ENCODE data around the gene CCDC68. TPM values are rescaled to one million over a fixed set of nuclear protein-coding genes. Genes with fewer than 3 reads are reported as not detected.

CCDC68 gene
- total RNA-seq, 1 experiment from 2014 or later, result 3.1 TPM

GRCh38 chr18:54914816-54915215 lies 44.4 kb downstream of the CCDC68 start:
- Histone ChIP-seq H3K9ac (ENCODE audit: low read length) (no peak overlapping the region), H3K27ac (ENCODE audit: low read length) (no peak overlapping the region), H3K9me2 (replicated peaks; ENCODE audit: low read length) (no peaks in the 10 kb centered on the region), H3K4me1 (ENCODE audit: insufficient read depth, low read length) (no peaks in the 10 kb centered on the region), H2AFZ (ENCODE audit: low read length) (no peak overlapping the region), H3K79me2 (ENCODE audit: low read length) (no peaks in the 10 kb centered on the region), H4K20me1 (ENCODE audit: low read length) (no peaks in the 10 kb centered on the region), H3K4me2 (ENCODE audit: low read length) (no peak overlapping the region), H3K36me3 (ENCODE audit: low read depth, low read length) (no peaks in the 10 kb centered on the region), H3K4me3 (ENCODE audit: low read length) (no peak overlapping the region), H3K27me3 (ENCODE audit: low read length) (no peaks in the 10 kb centered on the region), H3F3A (ENCODE audit: low read length, unreplicated experiment) (no peaks in the 10 kb centered on the region), H3K9me3 (ENCODE audit: low read length) (no peaks in the 10 kb centered on the region)
- ATAC-seq, result no peak
- ChIA-PET POLR2A (ENCODE audit: unreplicated experiment) (interaction anchor here (0.6 kb wide), 1 partner anchor 786 kb away, joined by 4 read pairs; no protein-coding TSS in a partner anchor), CTCF (no interaction called here)
- intact Hi-C loops (cut with micrococcal nuclease), result no loop called here
- no peak for TF ChIP-seq CTCF (conservative IDR thresholded peaks at IDR 0.05; ENCODE audit: low read depth, low read length)
- TF ChIP-seq EZH2phosphoT487 (IDR thresholded peaks at IDR 0.05; ENCODE audit: borderline replicate concordance, low read length), result no peak
- TF ChIP-seq EZH2 (IDR thresholded peaks at IDR 0.05; ENCODE audit: low read length, unreplicated experiment), result no peak
- BruUV-seq (replicated peaks), result no TSS peak
- DNase-seq, result no peak

GRCh38 chr18:54911551-54911950 lies 47.7 kb downstream of the CCDC68 start:
- no peaks in the 10 kb centered on the region for H3K79me2 ChIP-seq (ENCODE audit: low read length)
- no peaks in the 10 kb centered on the region for H3K36me3 ChIP-seq (ENCODE audit: low read depth, low read length)
- CTCF ChIA-PET, result interaction anchor here (0.8 kb wide), 1 partner anchor 232 kb away, joined by 4 read pairs; no protein-coding TSS in a partner anchor

More at GRCh38 chr18:54911551-54911950, 47.7 kb downstream of the CCDC68 start:
- ATAC-seq (no peak), DNase-seq (no peak)
- BruUV-seq (replicated peaks), result no TSS peak
- Histone ChIP-seq H3K9me3 (ENCODE audit: low read length) (no peaks in the 10 kb centered on the region), H3K4me1 (ENCODE audit: insufficient read depth, low read length) (no peaks in the 10 kb centered on the region), H3F3A (ENCODE audit: low read length, unreplicated experiment) (no peaks in the 10 kb centered on the region), H3K4me2 (ENCODE audit: low read length) (no peak overlapping the region), H4K20me1 (ENCODE audit: low read length) (no peaks in the 10 kb centered on the region), H2AFZ (ENCODE audit: low read length) (no peak overlapping the region), H3K9me2 (replicated peaks; ENCODE audit: low read length) (no peaks in the 10 kb centered on the region), H3K27me3 (ENCODE audit: low read length) (no peaks in the 10 kb centered on the region), H3K9ac (ENCODE audit: low read length) (no peak overlapping the region), H3K27ac (ENCODE audit: low read length) (no peak overlapping the region), H3K4me3 (ENCODE audit: low read length) (no peak overlapping the region)
- intact Hi-C loops (cut with micrococcal nuclease), result no loop called here
- TF ChIP-seq EZH2 (IDR thresholded peaks at IDR 0.05; ENCODE audit: low read length, unreplicated experiment) (no peak), CTCF (conservative IDR thresholded peaks at IDR 0.05; ENCODE audit: low read depth, low read length) (no peak), EZH2phosphoT487 (IDR thresholded peaks at IDR 0.05; ENCODE audit: borderline replicate concordance, low read length) (no peak)
- POLR2A ChIA-PET (ENCODE audit: unreplicated experiment), result no interaction called here
